Neuron (in vitro differentiated cells): ENCODE results near the gene PDK4.
"Not testable (repeated sequence)": the region's sequence is repeated elsewhere in the genome, so short reads cannot be mapped to it uniquely, and the experiment has no call there.

Experiments used
- H2AFZ ChIP-seq: one replicate; pipeline ENCODE4 v1.6.1; 2013; ENCODE audit warnings: low read depth, mild to moderate bottlenecking, inconsistent platforms, low read length, moderate library complexity
- H3K27me3 ChIP-seq: one replicate; pipeline ENCODE4 v1.6.1; 2013; ENCODE audit warnings: low read length; ENCODE audit not compliant: insufficient read depth
- H3K36me3 ChIP-seq: one replicate; pipeline ENCODE4 v1.6.1; 2013; ENCODE audit warnings: low read length; ENCODE audit not compliant: insufficient read depth
- H3K4me1 ChIP-seq: one replicate; pipeline ENCODE4 v1.6.1; 2013; ENCODE audit warnings: low read length; ENCODE audit not compliant: insufficient read depth
- H3K4me3 ChIP-seq: 2 replicates; pipeline ENCODE4 v1.5.1; 2013; ENCODE audit warnings: mild to moderate bottlenecking, low read length, moderate library complexity
- H3K9me3 ChIP-seq: one replicate; pipeline ENCODE4 v1.6.1; 2013; ENCODE audit warnings: low read length

PDK4 gene

DNA sequence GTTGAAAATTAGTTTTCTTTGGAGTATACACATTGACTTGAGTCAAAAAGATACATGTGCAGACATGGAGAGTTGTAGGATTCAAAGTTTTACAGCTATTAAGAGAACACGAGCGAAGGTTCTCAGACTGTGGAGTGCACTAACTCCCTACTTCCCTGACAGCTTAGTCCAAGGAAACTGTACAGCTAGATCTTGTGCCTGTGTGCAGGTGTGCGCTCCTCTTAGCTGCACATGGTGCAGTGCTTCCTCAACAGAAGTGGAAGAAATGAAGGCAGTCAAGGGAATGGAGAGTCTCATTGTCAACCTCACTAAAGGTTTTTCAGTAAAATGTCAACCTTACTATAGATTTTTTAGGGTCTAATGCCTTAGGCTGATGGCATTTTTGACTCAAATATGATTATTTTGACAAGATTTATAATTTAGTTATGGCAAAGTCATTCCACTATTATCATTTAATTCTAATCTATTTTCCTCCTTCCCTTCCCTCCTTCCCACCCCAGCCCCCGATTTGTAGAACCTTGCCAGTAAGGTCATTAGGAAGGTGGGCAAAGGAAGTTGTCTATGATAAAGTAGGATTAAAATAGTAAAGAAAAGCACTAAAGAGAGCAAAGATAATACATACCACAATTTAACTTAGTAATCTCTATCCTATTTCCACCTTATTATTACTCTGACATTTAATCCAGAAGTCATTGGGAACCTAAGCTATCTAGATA, 13.6 kb downstream of the PDK4 start:
- Histone ChIP-seq H2AFZ (no peak overlapping the region), H3K27me3 (no peaks in the 10 kb centered on the region), H3K36me3 (no peaks in the 10 kb centered on the region), H3K4me1 (no peaks in the 10 kb centered on the region), H3K9me3 (no peaks in the 10 kb centered on the region), H3K4me3 (no peak overlapping the region)

- Histone ChIP-seq H2AFZ (no peak overlapping the region), H3K36me3 (no peaks in the 10 kb centered on the region), H3K9me3 (no peaks in the 10 kb centered on the region), H3K4me1 (no peaks in the 10 kb centered on the region), H3K4me3 (no peak overlapping the region), H3K27me3 (peaks cover under 1% of the 10 kb centered on the region)
These were observed 14.8 kb downstream of the PDK4 start for GRCh38 chr7:95581467-95581866.

DNA sequence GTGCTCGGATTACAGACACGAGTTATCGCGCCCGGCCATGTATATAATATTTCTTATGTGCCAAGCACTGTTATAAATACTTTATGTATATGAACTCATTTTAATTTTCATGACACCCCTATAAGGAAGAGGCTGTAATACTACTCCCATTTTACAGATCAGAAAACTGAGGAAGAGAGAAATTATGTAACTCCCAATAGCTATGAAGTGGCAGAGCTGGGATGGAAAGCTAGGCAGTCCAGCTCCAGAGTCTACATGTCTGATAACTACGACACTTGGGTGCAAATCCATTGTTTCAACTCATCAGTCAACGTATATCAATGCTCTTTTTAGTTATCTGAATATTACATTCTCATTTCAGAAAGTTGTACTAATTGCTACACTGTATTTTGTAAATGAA, 17.0 kb downstream of the PDK4 start:
- no peak overlapping the region for H3K4me3 ChIP-seq
- no peak overlapping the region for H2AFZ ChIP-seq
- peaks cover 3% of the 10 kb centered on the region for H3K27me3 ChIP-seq
- no peaks in the 10 kb centered on the region for H3K36me3 ChIP-seq
- no peaks in the 10 kb centered on the region for H3K9me3 ChIP-seq
- no peaks in the 10 kb centered on the region for H3K4me1 ChIP-seq

- H2AFZ ChIP-seq: no peak overlapping the region
- H3K27me3 ChIP-seq: peaks cover 3% of the 10 kb centered on the region
- no peaks in the 10 kb centered on the region for H3K9me3 ChIP-seq
These were observed 17.9 kb downstream of the PDK4 start for GRCh38 chr7:95578299-95578855.

DNA sequence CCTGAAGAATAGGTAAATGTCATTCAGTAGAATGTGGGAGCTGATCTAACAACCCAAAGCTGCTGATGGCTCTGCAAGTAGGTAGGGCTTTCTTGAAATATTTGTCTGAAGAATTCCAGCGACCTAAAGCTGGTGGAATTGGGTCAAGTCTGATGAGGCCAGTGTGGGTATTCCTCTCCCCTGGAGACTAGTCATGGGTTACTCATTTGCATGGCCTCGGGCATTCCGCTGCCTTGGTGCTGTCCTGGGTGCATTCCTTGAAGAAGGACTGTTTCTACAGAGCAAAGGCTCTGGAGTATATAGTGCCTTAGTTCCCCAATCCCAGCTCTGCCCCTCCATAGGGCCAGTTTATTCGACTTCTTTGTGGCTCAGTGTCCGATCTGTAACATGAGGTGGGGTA, 19.2 kb downstream of the PDK4 start:
- no peaks in the 10 kb centered on the region for H3K9me3 ChIP-seq
- H3K4me1 ChIP-seq: no peaks in the 10 kb centered on the region
- H3K27me3 ChIP-seq: peaks cover 3% of the 10 kb centered on the region
- no peak overlapping the region for H3K4me3 ChIP-seq
- no peaks in the 10 kb centered on the region for H3K36me3 ChIP-seq
- no peak overlapping the region for H2AFZ ChIP-seq

More at GRCh38 chr7:95578299-95578855, 17.9 kb downstream of the PDK4 start:
- Histone ChIP-seq H3K4me3 (no peak overlapping the region), H3K4me1 (no peaks in the 10 kb centered on the region), H3K36me3 (no peaks in the 10 kb centered on the region)

GRCh38 chr7:95569720-95570119, 26.6 kb downstream of the PDK4 start:
- no peak overlapping the region for H2AFZ ChIP-seq

DNA sequence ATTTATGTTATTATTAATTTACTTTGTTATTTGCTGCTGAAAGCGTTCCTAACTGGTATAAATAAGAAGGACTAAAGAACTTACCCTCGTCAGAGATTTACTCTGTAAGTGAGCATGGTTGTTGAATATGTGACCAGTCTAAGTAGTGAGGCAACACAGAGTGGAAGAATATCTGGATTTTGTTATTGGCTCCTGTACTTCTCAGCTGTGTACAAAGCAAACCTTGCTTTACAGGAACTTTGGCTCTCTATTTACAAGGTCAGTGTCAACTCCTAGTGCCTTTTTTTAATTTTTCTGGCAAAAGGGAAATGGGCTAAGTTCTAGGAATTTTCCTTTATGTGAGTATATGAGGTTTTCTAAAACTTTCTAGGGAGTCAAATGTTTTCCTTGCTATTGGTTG, 35.6 kb downstream of the PDK4 start:
- Histone ChIP-seq H3K27me3 (no peaks in the 10 kb centered on the region), H3K4me3 (no peak overlapping the region), H3K36me3 (no peaks in the 10 kb centered on the region), H2AFZ (no peak overlapping the region), H3K9me3 (no peaks in the 10 kb centered on the region), H3K4me1 (no peaks in the 10 kb centered on the region)

More at GRCh38 chr7:95569720-95570119, 26.6 kb downstream of the PDK4 start:
- Histone ChIP-seq H3K4me1 (no peaks in the 10 kb centered on the region), H3K9me3 (no peaks in the 10 kb centered on the region), H3K36me3 (no peaks in the 10 kb centered on the region), H3K27me3 (no peaks in the 10 kb centered on the region), H3K4me3 (no peak overlapping the region)

- Histone ChIP-seq H3K9me3 (no peaks in the 10 kb centered on the region), H3K4me3 (no peak overlapping the region), H2AFZ (no peak overlapping the region), H3K36me3 (no peaks in the 10 kb centered on the region), H3K4me1 (no peaks in the 10 kb centered on the region), H3K27me3 (no peaks in the 10 kb centered on the region)
These were observed 37.5 kb downstream of the PDK4 start for GRCh38 chr7:95558864-95559263.

- H3K4me3 ChIP-seq: no peak overlapping the region
- no peaks in the 10 kb centered on the region for H3K27me3 ChIP-seq
- H3K4me1 ChIP-seq: no peaks in the 10 kb centered on the region
- no peak overlapping the region for H2AFZ ChIP-seq
- H3K9me3 ChIP-seq: no peaks in the 10 kb centered on the region
- H3K36me3 ChIP-seq: no peaks in the 10 kb centered on the region
These were observed 39.5 kb downstream of the PDK4 start for GRCh38 chr7:95556777-95557176.

- H2AFZ ChIP-seq: no peak overlapping the region
- H3K4me1 ChIP-seq: no peaks in the 10 kb centered on the region
- no peaks in the 10 kb centered on the region for H3K9me3 ChIP-seq
- H3K36me3 ChIP-seq: no peaks in the 10 kb centered on the region
- H3K27me3 ChIP-seq: no peaks in the 10 kb centered on the region
- no peak overlapping the region for H3K4me3 ChIP-seq
These were observed 42.4 kb downstream of the PDK4 start for GRCh38 chr7:95553939-95554338.

DNA sequence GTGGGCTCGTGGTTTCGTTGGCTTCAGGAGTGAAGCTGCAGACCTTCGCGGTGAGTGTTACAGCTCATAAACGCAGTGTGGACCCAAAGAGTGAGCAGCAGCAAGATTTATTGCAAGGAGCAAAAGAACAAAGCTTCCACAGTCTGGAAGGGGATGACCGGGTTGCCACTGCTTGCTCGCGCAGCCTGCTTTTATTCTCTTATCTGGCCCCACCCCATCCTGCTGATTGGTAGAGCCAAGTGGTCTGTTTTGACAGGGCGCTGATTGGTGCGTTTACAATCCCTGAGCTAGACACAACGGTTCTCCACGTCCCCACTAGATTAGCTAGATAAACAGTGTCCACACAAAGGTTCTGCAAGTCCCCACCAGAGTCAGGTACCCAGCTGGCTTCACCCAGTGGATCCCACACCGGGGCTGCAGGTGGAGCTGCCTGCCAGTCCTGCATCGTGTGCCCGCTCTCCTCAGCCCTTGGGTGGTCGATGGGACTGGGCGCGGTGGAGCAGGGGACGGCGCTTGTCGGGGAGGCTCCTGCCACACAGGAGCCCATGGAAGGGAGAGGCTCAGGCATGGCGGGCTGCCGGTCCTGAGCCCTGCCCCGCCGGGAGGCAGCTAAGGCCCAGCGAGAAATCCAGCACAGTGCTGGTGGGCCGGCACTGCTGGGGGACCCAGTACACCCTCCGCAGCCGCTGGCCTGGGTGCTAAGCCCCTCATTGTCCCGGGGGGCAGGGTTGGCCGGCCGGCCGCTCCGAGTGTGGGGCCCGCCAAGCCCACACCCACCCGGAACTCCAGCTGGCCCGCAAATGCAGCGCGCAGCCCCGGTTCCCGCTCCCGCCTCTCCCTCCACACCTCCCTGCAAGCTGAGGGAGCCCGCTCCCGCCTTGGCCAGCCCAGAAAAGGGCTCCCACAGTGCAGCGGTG, 44.0 kb downstream of the PDK4 start:
- not testable (repeated sequence) for H3K27me3 ChIP-seq, H3K4me1 ChIP-seq, H3K9me3 ChIP-seq, H3K4me3 ChIP-seq, H2AFZ ChIP-seq, H3K36me3 ChIP-seq

DNA sequence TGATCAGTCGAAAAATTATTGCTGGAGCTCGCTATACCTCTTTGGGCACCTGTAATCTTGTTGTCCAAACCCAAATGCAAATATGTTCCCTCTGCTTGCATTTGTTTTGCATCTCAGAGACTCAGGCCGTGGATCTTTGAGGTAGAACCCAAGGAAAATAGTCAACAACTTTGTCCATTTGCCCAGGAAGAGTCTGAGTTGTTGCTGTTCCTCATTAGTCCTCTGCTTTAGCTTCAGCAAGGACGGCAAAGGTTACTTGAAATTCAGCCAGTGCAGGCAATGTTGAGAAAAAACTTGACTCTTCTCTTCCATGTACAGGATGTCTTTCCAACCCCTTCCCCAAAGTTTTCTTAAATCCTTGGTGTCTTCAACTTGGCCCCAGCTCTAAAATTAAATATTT, 45.8 kb downstream of the PDK4 start:
- Histone ChIP-seq H3K9me3 (no peaks in the 10 kb centered on the region), H3K36me3 (no peaks in the 10 kb centered on the region), H3K27me3 (no peaks in the 10 kb centered on the region), H3K4me1 (no peaks in the 10 kb centered on the region), H2AFZ (no peak overlapping the region), H3K4me3 (no peak overlapping the region)

DNA sequence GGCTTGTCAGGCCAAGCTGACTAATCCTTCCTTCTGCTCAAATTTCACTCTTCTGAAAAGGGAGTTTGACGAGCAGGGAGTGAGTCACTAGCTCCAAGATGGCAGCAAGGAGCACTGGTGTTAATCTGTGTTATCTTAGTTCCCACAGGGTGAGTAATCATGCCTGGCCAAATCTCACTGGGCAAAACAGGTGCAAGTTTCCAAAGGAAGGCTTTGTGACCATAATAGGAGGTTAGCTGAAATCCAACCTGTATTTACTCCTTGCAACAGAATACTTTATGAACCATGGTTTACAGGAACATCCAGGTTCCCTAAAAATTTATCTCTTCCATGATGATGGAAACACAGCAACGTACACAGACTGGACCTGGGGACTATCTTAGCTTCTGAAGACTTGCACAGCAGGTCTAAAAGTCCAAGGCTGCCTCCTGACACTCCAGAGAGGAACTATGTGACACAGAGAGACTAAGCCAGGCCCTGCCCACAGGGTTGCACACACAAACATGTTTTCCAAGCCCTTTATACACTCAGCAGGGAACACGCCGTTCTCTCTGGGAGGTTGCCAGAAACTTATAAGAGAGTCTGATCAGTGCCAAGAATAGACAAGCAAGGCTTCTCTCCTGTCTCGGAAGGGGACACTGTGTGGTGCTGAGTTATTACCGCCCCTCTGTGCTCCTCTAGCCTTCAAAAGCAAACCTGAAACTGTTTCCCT, 46.3 kb downstream of the PDK4 start:
- Histone ChIP-seq H3K36me3 (no peaks in the 10 kb centered on the region), H3K4me1 (no peaks in the 10 kb centered on the region), H3K9me3 (no peaks in the 10 kb centered on the region), H2AFZ (no peak overlapping the region), H3K4me3 (no peak overlapping the region), H3K27me3 (no peaks in the 10 kb centered on the region)
